Measurements from ENCODE around the gene KMT2E. TPM values are rescaled to one million over a fixed set of nuclear protein-coding genes. Genes with fewer than 3 reads are reported as not detected.

The KMT2E gene
- total RNA-seq, 2 experiments from 2014 or later = 50.1 to 72.8 TPM

DNA sequence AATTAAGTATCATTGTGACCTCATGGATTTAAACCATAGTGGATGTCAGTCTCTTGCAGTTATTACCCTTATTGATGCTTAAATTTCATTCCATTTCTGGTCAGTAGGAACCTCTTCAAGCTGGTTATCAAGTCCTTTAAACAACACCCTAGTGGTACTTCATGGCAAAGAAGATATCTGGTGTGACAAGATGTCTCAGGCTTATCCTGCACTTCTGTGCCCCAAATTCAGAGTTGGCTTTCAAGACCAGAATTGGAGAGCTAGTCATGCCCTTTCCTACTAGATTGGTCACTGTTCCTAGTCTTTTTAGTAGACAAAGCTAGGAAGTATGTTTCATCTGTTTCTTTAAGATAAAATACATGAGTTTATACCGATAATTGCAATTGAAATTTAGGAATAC lies 54.9 kb downstream of the KMT2E start:
- TSS peak; percentile 8 for BruUV-seq (replicated peaks)
- Histone ChIP-seq H3K9me2 (ENCODE audit: insufficient read depth, low read length) (no peaks in the 10 kb centered on the region), H4K20me1 (ENCODE audit: insufficient read depth, low read length) (no peaks in the 10 kb centered on the region; the same call in 1 of the 2 replicates), H3K36me3 (ENCODE audit: insufficient read depth, low read length) (peaks cover 90% of the 10 kb centered on the region), H3K4me3 (ENCODE audit: low read depth, low read length, poor library complexity, severe bottlenecking) (no peak overlapping the region), H2AFZ (ENCODE audit: low read length) (no peak overlapping the region), H3K4me2 (ENCODE audit: low read length) (no peak overlapping the region), H3K79me2 (ENCODE audit: insufficient read depth, low read depth, low read length) (no peaks in the 10 kb centered on the region), H3K9me3 (ENCODE audit: low read length) (no peaks in the 10 kb centered on the region), H3K4me1 (ENCODE audit: insufficient read depth, low read length, poor library complexity, severe bottlenecking) (no peaks in the 10 kb centered on the region), H3K27ac (ENCODE audit: low read depth, low read length, poor library complexity, severe bottlenecking) (no peak overlapping the region)
- ChIA-PET CTCF (ENCODE audit: unreplicated experiment) (no interaction called here), POLR2A (interaction anchor here (1.6 kb wide), 1 partner anchor 10 kb away, joined by 4 read pairs; no protein-coding TSS in a partner anchor)
- no peak for TF ChIP-seq EZH2phosphoT487 (IDR thresholded peaks at IDR 0.05; ENCODE audit: borderline replicate concordance, low read depth, low read length)
- TF ChIP-seq, protein P1, sequence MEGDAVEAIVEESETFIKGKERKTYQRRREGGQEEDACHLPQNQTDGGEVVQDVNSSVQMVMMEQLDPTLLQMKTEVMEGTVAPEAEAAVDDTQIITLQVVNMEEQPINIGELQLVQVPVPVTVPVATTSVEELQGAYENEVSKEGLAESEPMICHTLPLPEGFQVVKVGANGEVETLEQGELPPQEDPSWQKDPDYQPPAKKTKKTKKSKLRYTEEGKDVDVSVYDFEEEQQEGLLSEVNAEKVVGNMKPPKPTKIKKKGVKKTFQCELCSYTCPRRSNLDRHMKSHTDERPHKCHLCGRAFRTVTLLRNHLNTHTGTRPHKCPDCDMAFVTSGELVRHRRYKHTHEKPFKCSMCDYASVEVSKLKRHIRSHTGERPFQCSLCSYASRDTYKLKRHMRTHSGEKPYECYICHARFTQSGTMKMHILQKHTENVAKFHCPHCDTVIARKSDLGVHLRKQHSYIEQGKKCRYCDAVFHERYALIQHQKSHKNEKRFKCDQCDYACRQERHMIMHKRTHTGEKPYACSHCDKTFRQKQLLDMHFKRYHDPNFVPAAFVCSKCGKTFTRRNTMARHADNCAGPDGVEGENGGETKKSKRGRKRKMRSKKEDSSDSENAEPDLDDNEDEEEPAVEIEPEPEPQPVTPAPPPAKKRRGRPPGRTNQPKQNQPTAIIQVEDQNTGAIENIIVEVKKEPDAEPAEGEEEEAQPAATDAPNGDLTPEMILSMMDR (conservative IDR thresholded peaks at IDR 0.05; ENCODE audit: low read length) = no peak
- intact Hi-C loops (cut with micrococcal nuclease; ENCODE audit: unreplicated experiment) = no loop called here
- no peak for DNase-seq (ENCODE audit: low spot score)

DNA sequence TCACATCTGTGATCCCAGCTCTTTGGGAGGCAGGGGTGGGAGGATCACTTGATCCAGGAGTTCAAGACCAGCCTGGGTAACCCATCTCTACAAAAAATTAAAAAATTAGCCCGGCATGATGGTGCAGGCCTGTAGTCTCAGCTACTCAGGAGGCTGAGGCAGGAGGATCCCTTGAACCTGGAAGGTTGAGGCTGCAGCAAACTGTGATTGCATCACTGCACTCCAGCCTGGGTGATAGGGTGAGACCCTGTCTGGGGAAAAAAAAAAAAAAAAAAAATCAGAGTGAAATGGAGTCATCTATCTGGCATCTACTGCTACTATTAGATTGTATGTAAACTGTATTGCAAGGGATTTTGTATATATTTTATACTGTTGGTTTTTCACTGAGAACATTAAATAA lies 59.1 kb downstream of the KMT2E start:
- Histone ChIP-seq H3K4me3 (ENCODE audit: low read depth, low read length, poor library complexity, severe bottlenecking) (no peak overlapping the region), H3K4me1 (ENCODE audit: insufficient read depth, low read length, poor library complexity, severe bottlenecking) (no peaks in the 10 kb centered on the region), H3K36me3 (ENCODE audit: insufficient read depth, low read length) (peaks cover 93% of the 10 kb centered on the region), H3K9me3 (ENCODE audit: low read length) (no peaks in the 10 kb centered on the region), H2AFZ (ENCODE audit: low read length) (no peak overlapping the region), H4K20me1 (ENCODE audit: insufficient read depth, low read length) (0 out of 2 replicates have a peak, but pooled peaks cover 3% of the 10 kb centered on the region), H3K27ac (ENCODE audit: low read depth, low read length, poor library complexity, severe bottlenecking) (no peak overlapping the region), H3K4me2 (ENCODE audit: low read length) (no peak overlapping the region), H3K9me2 (ENCODE audit: insufficient read depth, low read length) (no peaks in the 10 kb centered on the region), H3K79me2 (ENCODE audit: insufficient read depth, low read depth, low read length) (no peaks in the 10 kb centered on the region)
- POLR2A ChIA-PET = interaction anchor here (0.6 kb wide), 1 partner anchor 399 kb away, joined by 3 read pairs; no protein-coding TSS in a partner anchor
- CTCF ChIA-PET (ENCODE audit: unreplicated experiment) = no interaction called here
- TF ChIP-seq, protein P1 (conservative IDR thresholded peaks at IDR 0.05; ENCODE audit: low read length) = no peak
- no peak for TF ChIP-seq EZH2phosphoT487 (IDR thresholded peaks at IDR 0.05; ENCODE audit: borderline replicate concordance, low read depth, low read length)
- BruUV-seq (replicated peaks) = no TSS peak
- DNase-seq (ENCODE audit: low spot score) = no peak
- intact Hi-C loops (cut with micrococcal nuclease; ENCODE audit: unreplicated experiment) = no loop called here

DNA sequence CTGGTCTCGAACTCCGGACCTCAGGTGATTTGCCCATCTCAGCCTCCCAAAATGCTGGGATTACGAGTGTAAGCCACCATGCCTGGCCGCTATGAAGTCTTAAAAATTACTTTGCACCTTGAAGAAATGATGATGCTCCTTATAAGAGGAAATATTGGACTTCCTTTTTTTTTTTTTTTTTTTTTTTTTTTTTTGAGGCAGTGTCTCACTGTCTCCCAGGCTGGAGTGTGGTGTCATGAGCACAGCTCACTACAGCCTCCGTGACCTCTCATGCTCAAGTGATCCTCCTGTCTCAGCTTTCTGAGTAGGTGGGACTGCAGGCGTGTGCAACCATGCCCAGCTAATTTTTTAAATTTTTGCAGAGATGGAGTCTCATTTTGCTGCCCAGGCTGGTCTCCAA lies 65.3 kb downstream of the KMT2E start:
- Histone ChIP-seq H3K27ac (ENCODE audit: low read depth, low read length, poor library complexity, severe bottlenecking) (no peak overlapping the region), H3K36me3 (ENCODE audit: insufficient read depth, low read length) (peaks cover 97% of the 10 kb centered on the region), H3K4me1 (ENCODE audit: insufficient read depth, low read length, poor library complexity, severe bottlenecking) (no peaks in the 10 kb centered on the region), H3K9me3 (ENCODE audit: low read length) (no peaks in the 10 kb centered on the region), H4K20me1 (ENCODE audit: insufficient read depth, low read length) (0 out of 2 replicates have a peak, but pooled peaks cover 3% of the 10 kb centered on the region), H3K4me2 (ENCODE audit: low read length) (no peak overlapping the region), H3K4me3 (ENCODE audit: low read depth, low read length, poor library complexity, severe bottlenecking) (no peak overlapping the region), H3K79me2 (ENCODE audit: insufficient read depth, low read depth, low read length) (no peaks in the 10 kb centered on the region), H2AFZ (ENCODE audit: low read length) (no peak overlapping the region), H3K9me2 (ENCODE audit: insufficient read depth, low read length) (no peaks in the 10 kb centered on the region)
- intact Hi-C loops (cut with micrococcal nuclease; ENCODE audit: unreplicated experiment) = no loop called here
- no peak for DNase-seq (ENCODE audit: low spot score)
- ChIA-PET POLR2A (interaction anchor here (1.2 kb wide), 1 partner anchor 51 kb away, joined by 5 read pairs; no protein-coding TSS in a partner anchor), CTCF (ENCODE audit: unreplicated experiment) (no interaction called here)
- no TSS peak for BruUV-seq (replicated peaks)
- TF ChIP-seq, protein P1 (conservative IDR thresholded peaks at IDR 0.05; ENCODE audit: low read length) = no peak
